ENCODE data around the gene HBZ.
"Not testable (repeated sequence)": the region's sequence is repeated elsewhere in the genome, so short reads cannot be mapped to it uniquely, and the experiment has no call there.

Gene HBZ

DNA sequence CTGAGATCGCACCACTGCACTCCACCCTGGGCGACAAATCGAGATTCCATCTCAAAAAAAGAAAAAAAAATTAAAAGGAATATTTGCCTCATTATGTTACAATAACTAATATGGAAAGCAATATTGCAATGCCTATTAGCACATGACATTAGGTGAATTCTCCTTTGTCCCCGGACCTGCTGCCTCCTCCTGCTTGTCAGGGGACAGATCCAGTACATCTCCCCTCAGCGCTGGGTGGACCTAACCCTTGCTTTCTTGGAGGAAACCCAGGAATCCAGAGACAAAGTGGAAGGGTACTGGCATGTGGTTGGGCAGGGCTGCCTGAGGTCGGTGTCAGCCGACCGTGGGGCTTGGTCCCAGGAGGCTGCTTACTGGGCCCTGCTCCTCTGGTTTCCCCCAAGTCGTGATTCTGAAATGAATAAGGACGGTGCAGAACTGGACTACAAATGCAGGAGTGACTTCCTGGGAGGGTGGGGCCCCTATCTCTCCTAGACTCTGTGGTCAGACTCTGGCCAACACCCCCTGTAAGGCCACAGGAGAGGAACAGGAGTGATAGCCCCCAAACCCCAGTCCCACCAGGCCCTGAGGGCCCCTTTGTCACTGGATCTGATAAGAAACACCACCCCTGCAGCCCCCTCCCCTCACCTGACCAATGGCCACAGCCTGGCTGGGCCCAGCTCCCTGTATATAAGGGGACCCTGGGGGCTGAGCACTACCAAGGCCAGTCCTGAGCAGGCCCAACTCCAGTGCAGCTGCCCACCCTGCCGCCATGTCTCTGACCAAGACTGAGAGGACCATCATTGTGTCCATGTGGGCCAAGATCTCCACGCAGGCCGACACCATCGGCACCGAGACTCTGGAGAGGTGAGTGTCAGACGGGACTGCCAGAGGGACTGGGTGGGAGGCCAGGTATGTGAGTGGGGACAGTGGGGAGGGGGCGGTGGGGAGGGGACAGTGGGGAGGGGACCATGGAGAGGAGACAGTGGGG, at the start of gene HBZ:
Gene HBZ (plus strand): TSS at position 504 of the 988 bp plus-strand sequence. CDS start 266 bp downstream, at position 770.
- DNase-seq = no peak

- DNase-seq = no peak
These were observed 48.1 kb upstream of the HBZ start for GRCh38 chr16:104355-104754.

GRCh38 chr16:104928-105327, 47.5 kb upstream of the HBZ start:
- DNase-seq = no peak

GRCh38 chr16:105521-105920, 46.9 kb upstream of the HBZ start:
- DNase-seq = no peak

DNA sequence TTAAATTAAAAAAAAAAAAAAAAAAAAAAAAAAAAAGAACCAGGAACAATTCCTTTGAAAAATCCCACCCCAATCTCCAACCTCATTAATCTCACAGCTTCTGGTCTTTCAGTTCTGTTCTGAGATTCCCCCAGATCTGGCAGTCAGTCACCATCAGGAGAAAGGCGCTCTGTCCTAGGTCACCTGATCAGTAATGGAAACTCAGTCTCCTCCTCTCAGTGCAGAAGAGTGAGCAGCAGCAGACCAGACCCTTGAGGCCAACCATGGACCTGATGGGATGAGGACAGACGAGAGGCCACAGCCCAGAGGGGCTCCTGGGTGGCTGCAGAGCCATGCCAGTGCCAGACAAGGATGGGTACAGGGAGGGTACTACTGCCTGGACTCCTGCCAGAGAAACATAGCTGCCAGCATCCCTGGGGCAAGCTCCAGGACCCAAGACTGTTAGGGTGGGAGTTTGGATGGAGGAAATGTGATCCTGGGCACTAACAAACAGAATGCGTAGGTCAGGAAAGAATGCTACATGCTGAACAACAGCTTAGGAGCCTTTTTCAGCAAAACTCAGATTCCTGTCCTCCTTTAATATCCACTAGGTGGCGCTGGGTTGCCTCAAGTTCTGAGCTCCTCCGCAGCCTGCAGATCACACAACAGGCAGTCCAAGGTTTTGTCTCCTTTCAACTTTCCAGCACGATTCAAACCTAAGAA, 45.7 kb upstream of the HBZ start:
- peak; percentile 24 for DNase-seq

GRCh38 chr16:112153-112840, 40.1 kb upstream of the HBZ start:
- DNase-seq = no peak

- DNase-seq = no peak
These were observed 38.1 kb upstream of the HBZ start for GRCh38 chr16:114327-114726.

- no peak for DNase-seq
These were observed 36.4 kb upstream of the HBZ start for GRCh38 chr16:116015-116414.

DNA sequence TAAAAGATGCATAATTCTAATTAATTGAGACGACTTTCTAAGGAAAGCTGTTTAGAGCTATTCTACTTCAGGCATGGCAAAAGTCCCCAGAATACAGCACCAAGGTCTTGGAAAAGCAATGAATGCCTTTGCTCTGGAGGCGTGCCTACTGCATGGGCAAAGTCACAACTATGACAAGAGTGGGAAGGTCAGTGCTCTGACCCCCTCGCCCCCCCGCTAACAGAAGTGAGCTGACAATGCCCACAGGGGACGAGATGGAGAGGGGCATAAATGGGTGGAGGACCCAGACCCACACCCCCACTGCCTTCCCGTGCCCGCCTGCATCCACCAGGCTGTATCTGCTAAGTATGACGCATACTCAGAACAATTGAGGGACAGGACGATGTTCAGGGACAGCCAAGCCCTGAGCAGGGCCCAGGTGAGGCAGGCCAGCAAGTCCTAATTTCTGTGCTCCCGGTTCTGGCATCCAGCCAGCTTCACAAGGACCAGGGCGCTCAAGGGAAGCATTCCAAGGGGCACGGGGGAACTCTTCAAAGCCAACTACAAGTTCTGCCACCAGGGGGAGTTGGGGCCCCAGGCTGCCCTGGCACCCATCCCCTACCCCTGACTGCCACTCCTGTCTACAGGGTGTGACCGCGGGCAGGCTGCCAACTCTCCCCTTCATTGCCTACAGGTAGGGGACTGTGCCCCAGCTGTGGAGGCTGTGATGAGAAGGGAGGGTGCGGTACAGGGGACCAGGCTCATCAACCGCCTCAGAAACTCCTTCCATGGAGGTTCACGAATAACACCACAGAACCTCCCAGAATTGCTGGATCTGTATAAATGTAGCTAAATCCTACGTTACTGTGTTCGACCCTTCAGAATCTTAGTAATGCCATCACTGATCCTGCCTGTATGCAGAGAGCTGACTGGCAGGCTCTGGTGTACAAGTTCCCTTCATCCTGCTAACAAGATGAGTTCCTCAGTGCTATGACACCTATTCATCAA, 34.8 kb upstream of the HBZ start:
- peak; percentile 82 for DNase-seq

DNA sequence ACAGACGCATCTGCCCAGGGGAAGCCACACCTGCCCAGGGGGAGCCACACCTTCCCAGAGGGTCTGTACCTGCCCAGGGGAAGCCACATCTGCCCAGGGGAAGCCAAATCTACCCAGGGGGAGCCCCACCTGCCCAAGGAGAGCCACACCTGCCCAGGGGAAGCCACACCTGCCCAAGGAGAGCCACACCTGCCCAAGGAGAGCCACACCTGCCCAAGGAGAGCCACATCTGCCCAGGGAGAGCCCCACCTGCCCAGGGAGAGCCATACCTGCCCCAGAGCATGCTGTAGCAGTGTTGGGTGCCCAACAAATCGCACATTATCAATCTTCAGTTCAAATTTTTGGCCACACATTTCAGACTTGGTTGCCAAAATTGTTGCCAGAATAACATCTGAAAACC, 33.6 kb upstream of the HBZ start:
- DNase-seq = no peak

DNA sequence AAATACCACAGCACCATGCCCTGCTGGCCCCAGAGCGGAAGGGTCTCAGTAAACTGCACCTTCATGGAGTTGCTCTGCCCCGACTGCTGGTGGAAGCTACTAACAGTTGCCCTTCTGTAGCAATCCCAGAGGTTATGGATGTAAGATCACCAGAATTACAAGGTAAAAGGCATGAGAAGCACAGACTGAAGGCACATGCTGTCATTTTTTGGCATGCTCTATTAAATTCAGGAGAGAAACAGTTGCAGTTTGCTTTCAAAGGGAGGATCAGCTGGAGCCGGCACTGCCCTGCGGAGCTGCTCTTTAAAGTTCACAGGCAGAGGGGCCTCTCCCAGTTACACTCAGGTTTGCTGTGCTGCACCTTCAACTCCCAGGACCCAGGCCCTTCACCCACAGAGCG, 33.1 kb upstream of the HBZ start:
- no peak for DNase-seq

- no peak for DNase-seq
These were observed 32.5 kb upstream of the HBZ start for GRCh38 chr16:119835-120491.

GRCh38 chr16:120756-121155, 31.7 kb upstream of the HBZ start:
- DNase-seq = no peak

DNA sequence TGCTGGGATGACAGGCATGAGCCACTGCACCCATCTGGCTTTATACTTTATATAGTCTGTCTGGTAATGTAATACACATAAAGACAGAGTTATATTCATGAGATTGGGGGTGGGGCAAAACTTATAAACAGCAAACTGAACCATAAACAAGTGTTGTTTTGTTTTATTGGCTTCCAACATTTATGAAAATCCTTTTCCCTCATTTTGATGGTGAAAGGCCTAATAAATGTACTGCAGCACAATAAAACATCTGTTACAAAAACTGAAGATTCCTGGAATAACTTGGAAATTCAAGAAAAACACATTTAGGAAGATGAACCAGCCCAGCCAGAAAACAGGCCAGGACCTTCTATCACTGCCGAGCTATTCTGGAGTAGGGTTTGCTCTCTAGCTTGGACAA, 30.1 kb upstream of the HBZ start:
- no peak for DNase-seq

DNA sequence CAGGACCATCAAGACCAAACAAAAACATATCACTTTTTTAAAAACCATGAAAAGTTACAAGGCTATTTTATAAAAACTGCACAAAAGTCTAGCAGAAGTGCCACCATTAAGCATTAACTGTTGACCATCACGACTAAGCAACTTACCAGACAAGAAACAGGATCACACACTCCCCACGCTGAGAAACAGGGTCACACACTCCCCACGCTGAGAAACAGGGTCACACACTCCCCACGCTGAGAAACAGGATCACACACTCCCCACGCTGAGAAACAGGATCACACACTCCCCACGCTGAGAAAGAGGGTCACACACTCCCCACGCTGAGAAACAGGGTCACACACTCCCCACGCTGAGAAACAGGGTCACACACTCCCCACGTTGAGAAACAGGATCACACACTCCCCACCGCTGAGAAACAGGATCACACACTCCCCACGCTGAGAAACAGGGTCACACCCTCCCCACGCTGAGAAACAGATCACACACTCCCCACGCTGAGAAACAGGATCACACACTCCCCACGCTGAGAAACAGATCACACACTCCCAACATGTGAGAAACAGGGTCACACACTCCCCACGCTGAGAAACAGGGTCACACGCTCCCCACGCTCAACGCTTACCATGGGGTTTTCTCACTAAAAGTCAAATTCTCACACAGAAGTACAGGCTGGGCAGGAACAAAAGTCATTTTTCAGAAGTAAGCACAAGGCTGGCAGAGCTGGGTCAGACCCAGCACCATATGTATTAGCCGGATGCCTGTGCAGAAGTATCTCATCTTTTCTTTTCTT, 28.7 kb upstream of the HBZ start:
- DNase-seq = not testable (repeated sequence)

DNA sequence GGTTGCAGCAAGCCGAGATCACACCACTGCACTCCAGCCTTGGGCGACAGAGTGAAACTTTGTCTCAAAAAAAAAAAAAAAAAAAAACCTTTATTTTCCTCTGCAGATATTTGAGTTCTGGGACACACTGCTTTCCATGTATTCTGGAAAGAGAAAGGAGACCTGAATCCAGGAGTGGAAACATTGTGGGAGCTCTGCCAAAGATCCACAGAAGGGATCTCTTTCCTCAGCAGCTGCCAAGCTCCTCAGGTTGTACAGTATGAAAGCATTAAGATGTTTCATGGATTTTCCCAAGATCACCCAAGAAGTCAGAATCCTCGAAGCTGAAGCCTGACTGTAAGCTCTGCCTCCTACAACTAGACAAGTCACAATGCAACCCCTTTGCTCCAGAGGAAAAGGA, 27.4 kb upstream of the HBZ start:
- no peak for DNase-seq

GRCh38 chr16:129075-129474, 23.4 kb upstream of the HBZ start:
- no peak for DNase-seq

DNA sequence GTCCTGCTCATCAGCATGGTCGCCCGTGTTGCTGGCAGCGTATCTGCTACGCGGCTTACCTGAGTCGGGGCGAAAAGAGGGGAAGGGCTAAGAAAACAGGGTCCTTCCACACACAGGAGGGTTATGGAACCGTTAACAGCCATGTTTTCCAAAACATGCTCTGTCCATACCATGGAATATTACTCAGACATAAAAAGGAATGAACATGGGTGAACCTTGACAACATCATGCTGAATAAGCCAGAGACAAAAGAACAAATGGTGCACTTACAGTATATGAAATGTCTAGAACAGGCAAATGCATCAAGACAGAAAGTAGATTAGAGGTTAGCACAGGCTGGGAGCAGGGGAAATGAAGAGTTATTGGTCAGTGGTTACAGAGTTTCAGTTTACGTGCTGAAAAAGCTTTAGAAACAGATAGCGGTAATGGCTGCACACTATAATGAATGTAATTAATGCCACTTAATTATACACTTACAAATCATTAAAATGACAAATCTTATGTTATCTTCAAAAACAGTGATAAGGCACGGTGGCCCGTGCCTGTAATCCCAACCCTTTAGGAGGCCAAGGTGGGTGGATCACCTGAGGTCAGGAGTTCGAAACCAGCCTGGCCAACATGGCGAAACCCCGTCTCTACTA, 21.8 kb upstream of the HBZ start:
- DNase-seq = no peak

GRCh38 chr16:132120-132519, 20.3 kb upstream of the HBZ start:
- no peak for DNase-seq

GRCh38 chr16:133716-134115, 18.7 kb upstream of the HBZ start:
- no peak for DNase-seq

All from NCI-H1105 (cell line).